DMS114 treated with DMSO at 0.1 percent for 48 hours (cell line): ENCODE data around the gene SPINK5.

Source experiments
- DNase-seq: peaks from one replicate; lab custom pipeline; 2025; ENCODE audit not compliant: unreplicated experiment; lab: John Stamatoyannopoulos, UW

Gene SPINK5

DNA sequence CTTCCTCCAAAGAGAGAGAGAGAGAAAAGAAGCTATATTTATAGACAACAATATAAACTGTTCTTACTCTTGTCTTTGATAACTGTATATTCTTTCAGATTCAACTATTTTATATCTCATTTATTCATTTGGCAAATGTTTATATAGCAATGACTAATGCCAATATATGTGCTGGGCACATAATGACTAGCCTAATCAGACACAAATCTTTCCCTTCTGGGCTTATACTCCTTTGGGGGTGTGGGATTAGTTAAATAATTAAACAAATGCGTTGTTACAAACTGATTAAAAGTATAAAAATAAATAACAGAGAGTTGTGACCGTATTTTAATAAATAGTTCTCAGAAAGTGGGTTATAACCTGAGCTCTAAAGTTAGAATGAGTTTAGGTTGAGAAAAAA is 108.6 kb downstream of the SPINK5 start:
- no peak for DNase-seq

DNA sequence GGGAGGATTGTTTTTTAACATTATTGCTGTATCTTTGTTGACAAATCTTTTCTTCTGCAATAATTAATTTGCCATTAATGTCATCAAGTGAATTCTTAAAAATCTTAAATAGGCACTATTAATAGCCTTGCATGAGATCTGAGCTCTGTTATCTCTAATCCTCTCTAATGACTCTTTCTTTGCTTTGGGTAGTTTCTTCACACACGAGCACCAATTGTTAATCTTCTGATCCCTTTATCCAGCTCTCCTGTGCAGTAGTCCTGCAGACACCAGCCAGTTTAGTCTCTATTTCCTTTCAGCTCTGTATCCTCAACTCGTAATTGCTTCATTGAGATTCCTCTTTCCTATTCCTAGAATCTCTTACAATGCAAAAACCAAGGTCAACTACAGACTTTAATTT is 112.7 kb downstream of the SPINK5 start:
- no peak for DNase-seq

DNA sequence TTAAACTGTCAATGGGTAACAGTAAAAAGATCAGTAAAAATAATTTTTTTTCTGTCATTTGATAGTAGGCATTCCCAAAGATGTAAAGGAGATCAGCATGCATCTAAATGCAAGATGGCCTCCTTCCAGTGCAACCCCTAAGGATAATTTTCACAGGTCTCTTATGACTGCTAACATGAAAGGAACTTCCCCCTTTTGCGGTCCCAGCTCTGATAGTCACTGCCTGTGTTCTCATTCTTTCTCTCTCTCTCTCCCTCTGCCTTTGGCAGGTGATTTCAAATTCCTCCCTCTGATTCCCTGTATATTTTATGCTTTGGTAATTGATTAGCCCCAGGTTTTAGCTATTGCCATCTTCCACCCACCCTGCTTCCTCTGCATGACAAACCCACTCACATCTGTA is 113.4 kb downstream of the SPINK5 start:
- DNase-seq, result no peak

DNA sequence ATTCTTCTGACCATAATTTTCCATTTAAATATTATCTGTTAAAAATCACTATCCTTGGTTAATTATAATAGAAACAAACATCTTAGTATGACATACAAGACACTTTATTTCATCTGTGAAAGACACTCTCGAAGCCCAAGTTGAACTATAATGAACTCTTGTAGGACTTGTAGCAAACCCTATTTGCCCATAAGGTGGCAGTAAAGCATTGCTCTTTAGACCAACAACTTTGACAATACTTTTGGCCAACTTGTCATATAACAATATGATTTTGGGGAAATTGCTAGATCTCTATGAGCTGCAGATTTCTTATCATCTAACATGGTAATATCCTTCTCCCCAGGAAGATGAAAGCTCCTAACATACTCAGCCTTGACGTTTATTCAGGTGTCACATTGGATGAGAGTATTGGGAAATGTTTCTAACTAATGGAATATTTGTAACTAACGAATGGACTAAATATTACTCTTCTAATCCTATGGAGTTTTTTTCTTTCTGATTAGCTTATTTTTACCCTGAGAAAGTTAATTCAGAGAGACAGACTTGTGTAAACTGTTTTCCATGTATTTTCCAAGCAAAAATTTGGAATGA is 115.5 kb downstream of the SPINK5 start:
- DNase-seq, result peak; percentile 50

DNA sequence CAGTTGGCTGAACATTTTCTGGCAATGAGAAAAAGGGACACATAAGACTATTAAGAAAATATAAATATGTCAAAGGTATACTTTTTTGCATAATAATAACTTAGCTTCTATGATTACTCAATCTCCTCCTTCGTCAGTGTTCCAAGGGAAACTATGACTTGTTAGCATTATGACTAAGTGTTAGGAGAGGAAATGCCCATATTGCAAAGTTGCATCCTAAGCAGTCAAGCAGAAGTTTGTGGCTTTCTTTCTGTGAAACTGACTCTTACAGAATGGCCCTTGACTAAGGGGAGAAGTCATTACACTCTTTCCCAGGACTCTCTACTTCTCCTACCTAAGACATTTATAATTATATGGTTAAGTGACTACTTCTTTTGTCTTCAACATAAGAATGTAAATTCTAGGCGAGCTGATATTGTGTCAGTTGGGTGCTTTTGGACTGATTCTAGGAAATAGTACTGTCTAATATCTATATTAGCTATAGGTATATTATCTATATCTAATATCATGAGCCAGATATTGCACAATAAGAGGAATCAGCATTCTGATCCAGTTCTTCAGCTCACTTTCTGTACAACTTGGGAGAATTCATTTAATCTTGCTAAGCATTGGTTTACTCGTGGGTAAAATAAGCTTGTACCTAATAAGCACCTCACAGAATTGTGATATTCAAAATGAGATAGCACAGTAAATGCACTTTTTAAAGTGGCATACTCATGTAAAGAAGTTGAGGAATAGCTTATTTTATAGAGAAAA is 122.6 kb downstream of the SPINK5 start:
- DNase-seq, result no peak
